Stimulated activated CD4-positive, alpha-beta T cell treated with anti-CD3 and anti-CD28 coated beads, Interleukin-4, amount 100 ng/mL, for 48 hours (primary cell): Measurements from ENCODE around the gene LGALS7B.
"Not testable (repeated sequence)": the region's sequence is repeated elsewhere in the genome, so short reads cannot be mapped to it uniquely, and the experiment has no call there.

Experiments used
- DNase-seq, 2 donors: peaks; one replicate each; pipeline ENCODE4 v3.0.0-alpha.2; 2020; ENCODE audit warnings: low read depth in 2 of 2

Gene LGALS7B

DNA sequence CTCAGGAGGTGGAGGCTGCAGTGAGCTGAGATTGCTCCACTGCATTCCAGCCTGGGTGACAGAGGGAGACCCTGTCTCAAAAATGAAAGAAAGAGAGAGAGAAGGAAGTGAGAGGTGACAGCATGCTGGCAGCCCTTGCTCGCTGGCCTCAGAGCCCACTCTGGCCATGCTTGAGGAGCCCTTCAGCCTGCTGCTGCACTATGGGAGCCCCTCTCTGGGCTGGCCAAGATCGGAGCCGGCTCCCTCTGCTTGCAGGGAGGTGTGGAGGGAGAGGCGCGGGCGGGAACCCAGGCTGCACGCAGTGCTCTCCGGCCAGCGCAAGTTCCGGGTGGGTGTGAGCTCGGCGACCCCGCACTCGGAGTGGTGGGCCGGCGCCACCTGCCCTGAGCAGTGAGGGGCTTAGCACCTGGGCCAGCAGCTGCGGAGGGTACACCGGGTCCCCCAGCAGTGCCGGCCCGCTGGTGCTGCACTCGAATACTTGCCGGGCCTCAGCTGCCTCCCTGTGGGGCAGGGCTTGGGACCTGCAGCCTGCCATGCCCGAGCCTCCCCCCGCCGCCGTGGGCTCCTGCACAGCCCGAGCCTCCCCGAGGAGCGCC is 32.3 kb downstream of the LGALS7B start:
- DNase-seq, result not testable (repeated sequence)

GRCh38 chr19:38825936-38826335 is 36.9 kb downstream of the LGALS7B start:
- not testable (repeated sequence) for DNase-seq

- DNase-seq, result no peak
Measured at GRCh38 chr19:38826856-38827551, 38.0 kb downstream of the LGALS7B start.

GRCh38 chr19:38829203-38829602 is 40.2 kb downstream of the LGALS7B start:
- not testable (repeated sequence) for DNase-seq

DNA sequence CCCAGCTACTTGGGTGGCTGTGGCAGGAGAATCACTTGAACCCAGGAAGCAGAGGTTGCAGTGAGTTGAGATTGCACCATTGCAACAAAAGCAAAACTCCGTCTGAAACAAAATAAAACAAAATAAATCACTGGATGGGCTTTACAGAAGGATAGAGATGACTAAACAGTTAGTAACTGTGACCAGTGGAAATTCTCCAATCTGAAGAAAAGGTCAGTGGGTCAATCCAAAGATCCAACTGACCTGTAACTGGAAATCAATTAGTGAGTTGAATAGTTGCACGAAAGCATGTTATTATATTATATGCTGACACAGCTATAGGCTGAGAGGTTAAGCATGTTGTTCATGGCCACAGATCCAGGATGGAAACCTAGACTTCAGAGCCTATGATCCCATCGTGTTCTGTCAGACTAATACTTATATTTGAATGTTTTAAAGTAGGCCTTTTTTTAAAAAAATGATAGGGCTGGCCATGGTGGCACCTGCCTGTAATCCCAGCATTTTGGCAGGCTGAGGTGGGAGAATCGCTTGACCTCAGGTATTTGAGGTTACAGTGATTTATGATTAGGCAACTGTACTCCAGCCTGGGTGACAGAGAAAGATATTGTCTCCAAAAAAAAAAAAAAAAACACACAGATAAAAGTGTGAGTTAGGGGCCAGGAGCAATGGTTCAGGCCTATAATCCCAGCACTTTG is 41.2 kb downstream of the LGALS7B start:
- DNase-seq, result no peak

DNA sequence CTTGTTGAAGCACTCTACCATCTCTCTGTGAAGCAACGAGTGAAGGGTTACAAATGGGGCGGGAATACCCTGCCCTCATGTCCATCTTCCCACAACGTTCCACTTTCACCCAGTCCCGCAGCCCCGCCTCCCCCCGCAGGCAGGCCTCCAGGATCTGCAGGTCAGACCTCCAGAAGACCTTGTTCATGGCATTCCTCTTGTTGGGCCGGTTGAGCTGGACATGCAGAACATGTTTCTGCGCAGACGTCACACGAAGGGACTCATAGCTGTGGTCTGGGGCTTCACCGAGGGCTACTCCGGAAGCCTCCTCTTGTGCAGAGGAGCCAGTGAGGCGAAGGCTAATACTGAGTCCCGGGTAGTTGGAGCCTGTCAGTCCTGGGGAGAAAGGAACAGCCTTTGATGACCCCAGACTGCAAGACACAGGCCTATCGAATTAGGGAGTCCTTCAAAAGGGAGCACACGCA is 42.2 kb downstream of the LGALS7B start:
- peak in 1 of 2 donors; percentile 32 for DNase-seq

DNA sequence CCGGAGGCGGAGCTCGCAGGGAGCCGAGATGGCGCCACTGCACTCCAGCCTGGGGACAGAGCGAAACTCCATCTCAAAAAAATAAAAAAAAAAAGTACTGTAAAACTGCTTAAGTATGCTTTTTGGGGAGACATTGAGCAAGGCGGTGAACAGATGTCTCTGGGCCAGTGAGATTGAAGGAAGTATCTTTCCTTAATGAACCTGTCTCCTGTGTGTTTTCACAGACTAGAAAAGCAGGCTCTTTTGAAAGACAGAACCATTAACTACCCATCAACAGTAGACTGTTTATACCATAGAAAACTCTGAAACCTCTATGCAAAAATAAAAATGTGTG is 44.1 kb downstream of the LGALS7B start:
- no peak for DNase-seq

GRCh38 chr19:38834104-38834490 is 45.1 kb downstream of the LGALS7B start:
- no peak for DNase-seq

GRCh38 chr19:38834590-38834989 is 45.6 kb downstream of the LGALS7B start:
- no peak for DNase-seq

DNA sequence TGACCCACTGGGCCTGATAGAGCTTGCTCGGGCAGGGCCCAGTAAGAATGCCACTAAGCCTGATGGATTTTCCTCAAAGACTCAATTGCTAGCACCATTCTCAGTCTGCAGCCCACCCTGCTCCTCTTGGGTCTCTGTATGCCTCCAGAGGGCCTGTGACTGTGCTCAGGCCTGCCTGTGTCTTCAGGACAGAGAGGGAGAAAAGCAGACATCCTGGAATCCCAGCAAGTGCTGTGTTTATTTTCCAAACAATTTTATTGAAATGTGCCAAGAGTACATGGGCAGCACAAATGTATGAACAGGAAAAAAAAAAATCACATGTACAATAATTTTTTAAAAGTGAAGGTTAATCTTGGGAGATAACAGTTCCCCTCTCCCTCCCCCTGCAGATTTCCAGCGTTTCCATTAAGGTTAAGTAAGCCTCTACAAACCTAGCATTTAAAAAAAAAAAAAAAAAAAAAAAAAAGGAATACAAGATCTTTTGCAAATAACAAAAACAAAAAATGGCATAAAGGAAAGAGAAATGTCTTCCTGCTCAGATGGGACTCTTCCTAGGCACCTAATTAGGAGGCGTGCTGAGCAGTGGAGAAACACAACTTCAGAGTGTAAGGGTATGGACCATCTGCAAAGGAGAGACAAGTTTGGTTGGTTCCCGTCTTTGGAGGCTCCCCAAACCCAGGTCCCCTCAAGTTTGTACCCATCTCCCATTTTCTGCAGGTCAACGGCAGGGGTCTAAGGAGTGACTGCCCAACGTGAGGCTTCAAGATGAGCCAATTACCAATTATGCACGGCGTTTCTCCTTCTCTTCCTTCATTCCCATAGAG is 47.4 kb downstream of the LGALS7B start:
- no peak for DNase-seq

- DNase-seq, result no peak
Measured at GRCh38 chr19:38836983-38837626, 48.1 kb downstream of the LGALS7B start.

DNA sequence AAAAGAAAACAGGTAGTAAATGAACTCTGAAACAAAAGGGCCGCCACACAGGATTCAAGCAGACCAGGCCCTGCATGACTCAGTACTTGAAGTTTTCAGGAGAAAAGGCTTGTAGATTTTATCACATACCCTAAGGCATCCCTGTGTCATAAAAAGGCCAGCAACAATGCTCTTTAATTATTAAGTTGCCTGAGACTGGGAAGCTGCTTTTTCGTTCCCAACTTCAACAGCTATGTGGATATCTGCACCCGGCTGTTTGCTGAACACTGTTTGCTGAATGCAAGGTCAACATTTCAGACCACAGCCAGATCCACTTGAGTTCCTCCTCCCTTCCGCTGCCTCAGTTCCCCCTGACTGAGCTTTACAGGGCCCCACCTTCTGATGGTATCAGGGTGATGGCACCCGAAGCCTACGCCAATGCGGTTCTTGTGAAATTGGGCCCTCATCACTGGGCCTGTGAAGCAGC is 48.7 kb downstream of the LGALS7B start:
- DNase-seq, result no peak

DNA sequence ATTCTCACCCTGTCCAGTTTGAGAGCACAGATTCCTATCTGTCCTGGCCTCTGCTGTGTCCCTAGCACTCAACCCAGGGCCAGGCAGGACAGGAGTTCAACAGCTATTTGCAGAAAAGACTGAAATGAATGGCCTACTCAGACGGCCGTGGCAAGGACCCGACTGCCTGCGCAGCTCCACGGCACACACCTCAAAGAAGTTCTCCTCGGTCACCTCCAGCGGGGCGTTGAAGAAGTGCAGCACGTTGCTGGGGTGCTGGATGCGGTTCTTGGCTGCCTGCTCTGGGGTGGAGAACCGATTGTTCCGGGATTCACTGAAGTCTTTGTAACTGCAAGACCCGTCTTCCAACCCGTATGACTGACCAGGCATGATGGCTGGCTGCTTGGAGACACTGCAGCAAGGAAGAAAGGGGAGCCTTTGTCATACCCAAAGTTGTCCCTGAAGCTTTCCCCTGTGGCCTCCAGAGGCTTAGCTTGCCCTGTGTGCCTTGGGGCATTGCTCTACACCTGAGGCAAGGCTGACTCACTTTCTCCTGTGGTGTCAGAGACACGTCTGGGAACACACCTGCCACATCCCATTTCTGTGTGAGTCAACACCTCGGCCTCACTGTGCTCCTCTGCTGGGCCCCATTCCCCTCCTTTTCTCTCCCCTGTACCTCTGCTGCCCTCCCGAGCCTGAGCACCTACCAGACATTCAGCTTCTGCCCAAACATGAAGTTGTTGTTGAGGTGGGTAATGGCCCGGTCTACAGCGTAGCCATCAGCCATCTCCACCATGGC is 49.4 kb downstream of the LGALS7B start:
- peak; percentile 52 to 53 for DNase-seq

DNA sequence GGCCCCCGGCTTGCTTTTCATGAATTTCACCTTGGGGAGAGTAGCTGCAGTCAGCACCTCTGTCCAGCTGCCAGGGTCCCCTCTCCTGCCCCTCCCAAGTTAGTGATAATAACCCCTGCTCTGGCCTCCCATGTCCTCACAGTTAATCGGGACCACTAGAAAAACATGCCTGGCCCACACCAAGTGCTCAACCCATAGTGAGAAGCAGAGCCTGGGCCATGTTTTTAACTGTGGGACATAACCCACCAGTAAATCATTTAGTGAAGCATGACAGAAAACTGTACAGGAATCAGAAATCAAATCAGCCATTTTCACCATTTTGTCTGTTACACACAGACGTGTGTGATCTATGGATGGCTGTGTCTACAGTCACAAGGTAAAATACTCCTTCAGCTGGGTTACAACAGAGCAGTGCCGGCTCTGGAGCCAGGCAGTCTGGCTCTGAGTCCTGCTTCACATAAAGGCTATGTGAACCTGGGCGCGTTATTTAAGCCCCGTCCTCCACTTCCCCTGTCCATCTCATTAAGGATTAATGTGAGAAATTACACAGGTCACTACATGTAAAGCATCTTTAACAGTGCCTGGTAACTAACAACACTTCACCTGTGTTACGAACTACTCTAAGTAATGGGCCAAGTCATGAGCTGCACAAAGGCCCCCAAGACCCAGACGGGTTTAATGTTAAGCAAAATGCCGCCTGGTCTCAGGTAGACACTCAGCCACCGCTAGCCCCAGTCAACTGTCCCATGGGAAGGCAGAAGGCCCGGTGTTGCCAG is 50.2 kb downstream of the LGALS7B start:
- no peak for DNase-seq

- DNase-seq, result no peak
Measured at GRCh38 chr19:38839816-38840582, 51.0 kb downstream of the LGALS7B start.

DNA sequence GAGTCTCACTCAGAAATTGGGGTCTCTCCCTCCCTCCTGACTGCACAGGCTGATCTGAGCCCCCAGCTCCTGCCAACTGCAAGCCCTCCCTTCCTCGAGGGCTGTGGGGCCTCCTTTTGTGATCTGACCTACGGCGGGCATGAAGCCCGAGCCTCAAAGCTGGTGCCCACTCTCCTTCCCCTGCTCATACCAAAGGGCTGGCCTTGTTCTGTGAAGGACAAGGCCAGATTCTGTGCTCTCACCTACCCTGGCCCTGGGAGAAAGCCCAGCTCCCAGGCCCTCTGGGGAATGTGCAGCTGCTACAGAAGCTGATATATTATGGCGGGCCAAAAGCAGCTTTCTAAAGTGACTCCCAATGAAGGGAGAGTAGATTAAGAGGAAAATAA is 51.6 kb downstream of the LGALS7B start:
- DNase-seq, result no peak
